NCI-H2081 (cell line): ENCODE data around the gene ADGRF1.

Experiments
- DNase-seq, 2 experiments: peaks; one replicate each; lab custom pipeline; 2025; lab: John Stamatoyannopoulos, UW

Gene ADGRF1

GRCh38 chr6:46979206-46979605 is 62.9 kb downstream of the ADGRF1 start:
- no peak for DNase-seq

DNA sequence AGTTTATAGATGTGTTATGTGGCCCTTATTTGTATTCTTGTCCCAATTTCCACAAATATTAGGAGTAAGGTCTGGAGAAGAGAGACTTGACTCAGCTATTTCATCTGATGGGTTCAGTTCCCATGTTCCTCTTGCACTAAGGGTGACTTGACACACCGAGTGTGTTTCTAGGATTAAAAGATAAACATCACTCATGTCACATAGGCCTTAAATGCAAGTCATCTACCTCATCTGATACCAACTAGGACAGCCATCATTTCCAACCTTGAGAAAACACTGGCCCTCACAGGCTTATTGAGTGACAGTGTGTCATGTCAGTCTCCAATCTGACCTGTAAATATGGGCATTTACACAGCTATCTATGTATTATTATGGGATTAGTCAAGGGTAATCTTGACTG is 67.3 kb downstream of the ADGRF1 start:
- DNase-seq: no peak

- DNase-seq: no peak
These were observed 69.1 kb downstream of the ADGRF1 start for GRCh38 chr6:46973029-46973428.

DNA sequence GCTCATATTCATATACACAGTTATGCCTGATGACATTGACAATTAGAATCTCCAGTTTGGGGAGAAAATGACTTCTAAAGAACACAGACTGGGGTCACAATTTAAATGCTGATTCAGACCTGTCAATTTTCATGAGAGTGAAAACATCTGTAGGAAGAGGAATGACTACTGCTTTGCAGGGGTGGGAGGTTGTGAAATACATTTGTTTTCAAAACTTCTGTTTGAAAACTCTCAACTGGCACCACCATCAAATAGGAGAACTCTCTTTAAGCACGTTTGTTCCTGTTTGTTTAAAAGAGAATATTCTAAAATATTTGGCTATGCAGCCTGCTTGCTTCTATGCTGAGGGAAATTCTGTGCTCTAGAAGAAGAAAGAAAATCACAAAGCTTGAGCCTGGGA is 69.6 kb downstream of the ADGRF1 start:
- no peak for DNase-seq

DNA sequence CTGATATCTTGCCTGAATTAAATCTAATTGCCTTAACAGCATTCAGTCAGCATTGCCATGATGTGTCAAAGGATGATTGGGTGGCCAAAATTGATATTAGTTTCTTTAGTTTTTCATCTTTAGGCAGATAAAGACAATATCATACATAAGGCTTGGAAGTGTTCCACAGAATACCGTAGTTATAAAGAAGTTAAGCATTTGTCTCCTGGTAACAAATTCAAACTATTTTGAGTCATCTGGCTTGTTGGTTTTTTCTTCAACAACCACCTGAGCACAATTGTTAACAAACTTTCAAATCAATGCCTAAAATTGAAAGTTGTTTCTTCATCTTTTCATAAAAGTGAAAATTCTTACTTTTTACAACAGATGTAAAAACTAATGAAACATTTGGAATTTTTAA is 72.9 kb downstream of the ADGRF1 start:
- DNase-seq: no peak

- no peak for DNase-seq
These were observed 74.2 kb downstream of the ADGRF1 start for GRCh38 chr6:46967826-46968349.

GRCh38 chr6:46964716-46965519 is 77.2 kb downstream of the ADGRF1 start:
- DNase-seq: no peak

DNA sequence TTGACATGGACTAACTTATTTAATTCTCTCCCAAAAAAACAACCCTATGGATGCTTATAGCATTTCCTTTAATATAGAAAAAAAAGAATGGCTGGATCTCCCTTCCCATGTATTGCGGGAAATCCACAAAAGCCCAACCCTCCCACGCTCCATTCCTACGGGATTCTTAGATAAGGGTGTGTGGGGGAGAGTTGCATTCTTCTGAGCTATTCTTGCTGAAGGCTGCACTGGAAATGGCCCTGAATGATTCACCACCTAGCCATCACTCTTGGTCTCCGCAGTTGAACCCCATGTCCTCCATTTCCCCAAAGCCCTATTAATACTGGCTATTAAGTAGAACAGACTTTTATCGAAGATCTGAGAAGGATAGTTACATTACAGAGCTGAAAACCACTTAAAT is 78.5 kb downstream of the ADGRF1 start:
- no peak for DNase-seq

DNA sequence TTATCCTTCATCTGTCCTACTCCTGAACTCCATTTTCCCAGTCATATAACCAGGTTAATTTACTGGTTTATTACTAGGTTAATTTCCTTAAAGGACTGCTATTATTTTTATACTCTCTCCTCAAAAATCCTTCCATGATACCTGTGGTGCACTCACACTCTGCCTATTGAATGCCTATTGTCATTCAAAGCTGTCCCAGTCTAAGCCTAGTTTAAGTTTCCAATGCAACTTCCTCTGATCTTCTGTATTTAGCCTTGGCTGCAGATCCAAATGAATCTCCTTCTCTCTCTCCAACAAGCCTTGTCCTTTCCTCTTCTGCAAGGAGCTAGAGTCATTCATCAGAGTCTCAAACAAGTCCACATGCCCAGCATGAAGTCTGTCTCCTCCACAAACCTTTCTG is 79.1 kb downstream of the ADGRF1 start:
- DNase-seq: no peak

GRCh38 chr6:46961711-46962110 is 80.4 kb downstream of the ADGRF1 start:
- DNase-seq: no peak

DNA sequence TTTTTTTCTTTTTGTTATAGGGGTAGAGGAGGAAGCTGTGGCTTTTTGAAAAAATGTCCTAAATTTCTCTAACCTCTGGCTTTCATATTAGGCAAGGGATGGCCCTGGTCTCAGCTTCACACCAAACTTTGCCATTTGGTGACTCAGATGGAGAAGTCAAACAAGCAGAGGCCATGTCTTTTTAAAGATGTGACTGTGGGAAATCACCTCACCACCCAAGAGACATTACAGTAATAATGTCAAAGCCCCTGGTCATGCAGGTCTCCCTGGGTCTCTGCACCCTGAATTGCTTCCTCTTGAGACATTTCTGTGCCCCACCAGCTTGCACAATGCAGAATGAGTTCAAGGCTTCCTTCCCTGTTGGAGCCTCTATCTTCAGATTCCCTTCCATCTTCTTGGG is 80.9 kb downstream of the ADGRF1 start:
- no peak for DNase-seq

GRCh38 chr6:46959419-46959818 is 82.7 kb downstream of the ADGRF1 start:
- DNase-seq: no peak

- no peak for DNase-seq
These were observed 85.7 kb downstream of the ADGRF1 start for GRCh38 chr6:46956409-46956808.

GRCh38 chr6:46954837-46955451 is 87.2 kb downstream of the ADGRF1 start:
- DNase-seq: peak in 1 of 2 experiments; percentile 16

DNA sequence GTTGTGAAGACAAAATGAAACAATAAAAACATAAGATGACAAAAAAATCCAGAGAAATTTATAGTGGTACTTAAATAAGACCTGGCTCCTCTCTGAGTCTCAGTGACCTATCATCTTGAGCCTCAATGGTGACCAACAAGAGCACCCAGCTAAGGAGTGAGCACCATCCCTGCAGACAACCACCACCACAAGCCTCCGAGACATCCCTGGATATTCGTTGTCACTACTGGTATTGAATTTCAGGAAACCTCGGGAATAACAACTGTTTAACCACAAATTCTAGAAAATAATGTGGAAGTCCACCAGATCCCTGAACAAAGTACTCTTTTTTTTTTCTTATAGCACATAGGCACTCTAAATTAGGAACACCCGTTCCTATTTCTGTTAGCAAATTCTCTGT is 88.2 kb downstream of the ADGRF1 start:
- DNase-seq: no peak

DNA sequence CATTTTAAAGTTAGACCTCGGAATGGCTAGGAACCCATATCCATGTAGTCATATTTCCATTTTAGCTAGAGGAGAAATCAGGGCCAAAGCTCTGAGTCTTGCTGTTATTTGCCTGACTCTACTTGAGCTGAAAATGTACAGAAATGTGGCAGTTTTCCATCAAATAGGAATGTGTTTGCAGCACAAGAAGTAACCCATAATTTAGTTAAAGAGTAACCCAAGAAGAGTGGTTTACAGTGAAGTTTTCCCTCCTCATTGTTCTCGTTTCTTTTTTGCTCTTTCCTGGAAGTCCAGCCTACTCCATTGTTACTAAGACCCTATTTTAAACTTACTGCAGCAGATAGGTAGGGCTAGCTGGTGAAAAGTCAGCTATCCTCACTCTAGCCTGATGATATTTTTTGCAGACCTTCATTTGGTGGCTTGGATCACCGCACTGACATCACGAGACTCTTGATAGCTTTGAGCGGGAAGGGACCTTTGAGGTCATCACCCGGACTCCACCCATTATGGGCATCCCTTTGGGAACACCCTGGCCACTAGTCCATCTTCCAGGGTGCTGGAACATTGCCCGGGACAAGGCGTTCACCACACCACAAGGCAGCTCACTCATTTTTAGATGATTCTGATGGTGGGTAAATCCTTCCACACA is 92.4 kb downstream of the ADGRF1 start:
- DNase-seq: no peak

DNA sequence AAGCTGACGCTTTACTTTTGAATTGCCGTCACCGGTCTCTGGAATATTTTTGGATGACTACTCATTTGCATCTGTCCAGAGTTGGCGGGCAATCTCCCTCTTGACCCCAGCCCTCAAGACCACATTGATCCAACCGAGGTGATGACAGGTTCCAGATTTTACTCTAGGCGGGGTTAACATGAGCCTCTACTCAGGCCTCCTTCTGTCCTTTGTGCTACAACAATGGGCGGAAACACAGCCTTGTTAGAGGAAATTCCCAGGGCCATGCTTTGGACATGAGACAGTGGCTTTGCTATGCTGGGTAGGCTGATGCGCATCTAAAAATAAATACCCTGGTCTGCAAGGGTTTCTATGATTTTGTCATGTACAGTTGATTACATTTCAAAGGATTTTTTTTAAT is 93.4 kb downstream of the ADGRF1 start:
- no peak for DNase-seq
